Measurements from ENCODE around the gene JADE2. TPM values are rescaled to one million over a fixed set of nuclear protein-coding genes. Genes with fewer than 3 reads are reported as not detected.

Gene JADE2
- total and polyA plus RNA-seq, 2 of the 8 experiments (the other 6 are each of a cell fraction or from before 2014, with no cell fraction given): 19.2 to 55.8 TPM

- no peak for TF ChIP-seq TBP (IDR thresholded peaks at IDR 0.05; ENCODE audit: low read depth, low read length)
- no peak for TF ChIP-seq ZNF274 (IDR thresholded peaks at IDR 0.05; ENCODE audit: borderline replicate concordance, extremely low read depth, low read length)
- no peak for TF ChIP-seq SP2 (IDR thresholded peaks at IDR 0.05; ENCODE audit: low read length)
- TF ChIP-seq NRF1 (IDR thresholded peaks at IDR 0.05; ENCODE audit: low read depth, low read length): no peak
- TF ChIP-seq CHD2 (IDR thresholded peaks at IDR 0.05; ENCODE audit: low read length): no peak
- no peak for TF ChIP-seq PHF8 (conservative IDR thresholded peaks at IDR 0.05; ENCODE audit: low read depth, low read length)
- no peak for TF ChIP-seq CTCF (IDR thresholded peaks at IDR 0.05; ENCODE audit: control extremely low read depth in 1 of 3, insufficient read depth in 1 of 3, low read depth in 1 of 3, low read length in 3 of 3)
- no peak for TF ChIP-seq SIX5 (IDR thresholded peaks at IDR 0.05; ENCODE audit: low read depth, low read length)
- TF ChIP-seq KDM1A (IDR thresholded peaks at IDR 0.05; ENCODE audit: borderline replicate concordance, low read length): no peak
Measured at GRCh38 chr5:134540747-134541733, 15.6 kb downstream of the JADE2 start (continued).

All from H1 (cell line).